NK-92 (cell line): Measurements from ENCODE around the gene OR52M1.
"Not testable (repeated sequence)": the region's sequence is repeated elsewhere in the genome, so short reads cannot be mapped to it uniquely, and the experiment has no call there.

Experiments used
- DNase-seq: peaks from one replicate; lab custom pipeline; 2025; ENCODE audit not compliant: unreplicated experiment; lab: John Stamatoyannopoulos, UW

Gene OR52M1, protein sequence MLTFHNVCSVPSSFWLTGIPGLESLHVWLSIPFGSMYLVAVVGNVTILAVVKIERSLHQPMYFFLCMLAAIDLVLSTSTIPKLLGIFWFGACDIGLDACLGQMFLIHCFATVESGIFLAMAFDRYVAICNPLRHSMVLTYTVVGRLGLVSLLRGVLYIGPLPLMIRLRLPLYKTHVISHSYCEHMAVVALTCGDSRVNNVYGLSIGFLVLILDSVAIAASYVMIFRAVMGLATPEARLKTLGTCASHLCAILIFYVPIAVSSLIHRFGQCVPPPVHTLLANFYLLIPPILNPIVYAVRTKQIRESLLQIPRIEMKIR

DNA sequence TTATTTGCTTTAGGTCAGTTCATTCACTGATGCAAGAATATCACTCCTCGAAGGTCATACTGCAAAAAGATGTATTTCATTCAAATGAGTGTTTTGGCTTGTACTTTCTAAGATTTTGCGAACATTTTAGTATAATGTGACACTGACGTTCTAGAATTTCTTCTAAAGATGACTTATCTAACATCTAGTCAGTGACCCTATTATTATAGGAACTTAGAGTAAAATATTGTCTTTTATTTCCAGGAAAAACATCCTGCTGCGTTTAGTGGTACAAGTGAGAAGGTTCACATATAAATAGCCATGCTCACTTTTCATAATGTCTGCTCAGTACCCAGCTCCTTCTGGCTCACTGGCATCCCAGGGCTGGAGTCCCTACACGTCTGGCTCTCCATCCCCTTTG, at the start of gene OR52M1:
Gene OR52M1, plus strand, starts transcription at position 301 of the 400 bp plus-strand sequence. Its CDS starts 0 bp downstream, at position 301.
- DNase-seq = no peak

GRCh38 chr11:4495487-4495886, 49.5 kb upstream of the OR52M1 start:
- no peak for DNase-seq

DNA sequence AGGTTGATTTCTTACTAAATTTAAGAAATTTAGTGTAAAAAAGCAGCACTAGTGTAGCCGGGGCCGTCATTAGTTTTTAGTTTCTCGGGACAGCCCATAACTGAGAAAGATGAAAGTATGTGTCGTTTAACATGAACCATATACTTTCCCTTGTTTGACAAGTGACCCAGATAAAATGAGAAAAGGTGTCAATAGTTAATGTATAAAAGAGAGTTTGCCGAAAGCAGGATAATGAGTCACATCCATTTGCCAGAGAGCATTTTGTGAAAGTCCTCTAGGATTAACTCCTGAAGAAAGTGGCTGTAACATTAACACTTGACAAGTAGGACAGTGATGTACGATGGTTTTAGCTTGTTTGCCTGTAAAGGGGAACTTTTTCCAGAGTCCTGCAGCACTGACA, 49.0 kb upstream of the OR52M1 start:
- no peak for DNase-seq

- DNase-seq = no peak
Observed at GRCh38 chr11:4496557-4497248, 48.3 kb upstream of the OR52M1 start.

GRCh38 chr11:4508886-4509285, 36.1 kb upstream of the OR52M1 start:
- DNase-seq = no peak

- no peak for DNase-seq
Observed at GRCh38 chr11:4511282-4512245, 33.4 kb upstream of the OR52M1 start.

GRCh38 chr11:4514196-4514595, 30.8 kb upstream of the OR52M1 start:
- no peak for DNase-seq

DNA sequence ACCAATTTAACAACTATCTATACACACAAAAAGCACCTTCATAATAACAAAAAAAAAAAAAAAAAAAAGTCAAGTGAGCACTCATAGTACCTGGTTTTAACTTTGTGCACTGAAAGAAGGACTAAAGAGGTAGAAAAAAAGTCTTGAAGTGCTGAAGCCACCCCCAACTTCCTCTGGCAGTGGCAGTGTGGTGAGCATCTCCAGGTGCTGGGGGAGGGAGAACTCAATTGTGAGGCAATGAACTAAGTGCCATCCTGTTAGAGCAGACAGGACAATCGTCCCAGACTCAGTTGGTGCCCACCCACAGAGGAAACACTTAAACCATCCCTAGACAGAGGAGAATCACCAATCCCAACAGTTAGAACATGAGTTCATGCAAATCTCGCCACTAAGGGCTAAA, 22.7 kb upstream of the OR52M1 start:
- DNase-seq = no peak

DNA sequence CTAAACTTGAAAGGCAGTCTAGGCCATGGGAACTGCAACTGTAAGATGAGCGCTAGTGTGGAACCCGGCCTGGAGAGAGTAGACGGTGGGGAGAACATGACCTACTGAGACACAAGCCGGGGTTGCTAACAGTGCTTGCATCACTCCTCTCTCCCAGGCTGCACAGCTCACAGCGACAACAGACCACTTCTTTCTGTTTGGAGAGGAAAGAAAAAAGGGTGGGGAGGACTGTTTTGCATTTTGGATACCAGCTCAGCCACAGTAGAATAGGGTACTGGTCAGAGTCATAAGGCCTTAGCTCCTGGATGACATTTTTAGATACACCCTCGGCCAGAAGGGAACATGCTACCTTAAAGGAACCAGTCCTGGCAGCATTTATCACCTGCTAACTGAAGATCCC, 22.2 kb upstream of the OR52M1 start:
- DNase-seq = no peak

DNA sequence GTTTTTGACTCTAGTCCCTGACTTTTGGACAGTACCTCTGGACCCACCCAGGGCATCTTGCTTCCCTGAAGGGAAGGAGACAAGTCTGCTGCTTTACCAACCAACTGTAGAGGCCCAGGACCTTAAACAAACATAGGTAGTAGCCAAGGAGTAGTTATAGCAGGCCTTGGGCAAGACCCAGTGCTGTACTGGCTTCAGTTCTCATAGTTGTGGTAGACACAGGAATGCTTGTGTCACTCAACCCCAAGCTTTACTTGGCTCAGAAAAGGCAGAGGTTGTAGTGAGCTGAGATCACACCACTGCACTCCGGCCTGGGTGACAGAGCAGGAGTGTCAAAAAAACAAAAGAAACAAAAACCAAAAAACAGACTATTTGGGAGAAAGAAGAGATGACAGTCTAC, 21.3 kb upstream of the OR52M1 start:
- no peak for DNase-seq

GRCh38 chr11:4527926-4528325, 17.1 kb upstream of the OR52M1 start:
- DNase-seq = no peak

GRCh38 chr11:4531686-4532085, 13.3 kb upstream of the OR52M1 start:
- DNase-seq = not testable (repeated sequence)

GRCh38 chr11:4539603-4540219, 5.3 kb upstream of the OR52M1 start:
- DNase-seq = no peak

- DNase-seq = no peak
Observed at GRCh38 chr11:4541071-4541470, 3.9 kb upstream of the OR52M1 start.

- DNase-seq = no peak
Observed at GRCh38 chr11:4543561-4543960, 1.4 kb upstream of the OR52M1 start.

GRCh38 chr11:4546878-4547277, 1.9 kb downstream of the OR52M1 start:
- no peak for DNase-seq

DNA sequence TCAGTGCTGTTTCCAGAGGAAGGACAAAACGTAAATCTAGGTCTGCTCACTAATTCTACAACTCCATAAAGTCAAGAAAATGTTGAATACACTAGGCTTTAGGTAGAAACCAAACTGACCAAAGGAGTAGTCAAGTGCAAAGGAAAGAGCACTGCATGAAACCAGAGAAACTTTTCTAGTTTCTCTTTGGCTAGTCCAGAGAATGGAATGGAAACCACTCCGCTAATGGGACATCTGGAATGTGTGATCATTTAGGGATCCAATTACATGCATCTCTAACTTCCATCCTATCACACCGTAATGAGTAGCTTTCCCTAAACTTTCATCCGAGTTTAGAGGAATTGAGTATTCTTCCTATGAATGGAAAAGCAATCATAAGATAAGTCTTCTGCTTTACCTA, 2.4 kb downstream of the OR52M1 start:
- no peak for DNase-seq

DNA sequence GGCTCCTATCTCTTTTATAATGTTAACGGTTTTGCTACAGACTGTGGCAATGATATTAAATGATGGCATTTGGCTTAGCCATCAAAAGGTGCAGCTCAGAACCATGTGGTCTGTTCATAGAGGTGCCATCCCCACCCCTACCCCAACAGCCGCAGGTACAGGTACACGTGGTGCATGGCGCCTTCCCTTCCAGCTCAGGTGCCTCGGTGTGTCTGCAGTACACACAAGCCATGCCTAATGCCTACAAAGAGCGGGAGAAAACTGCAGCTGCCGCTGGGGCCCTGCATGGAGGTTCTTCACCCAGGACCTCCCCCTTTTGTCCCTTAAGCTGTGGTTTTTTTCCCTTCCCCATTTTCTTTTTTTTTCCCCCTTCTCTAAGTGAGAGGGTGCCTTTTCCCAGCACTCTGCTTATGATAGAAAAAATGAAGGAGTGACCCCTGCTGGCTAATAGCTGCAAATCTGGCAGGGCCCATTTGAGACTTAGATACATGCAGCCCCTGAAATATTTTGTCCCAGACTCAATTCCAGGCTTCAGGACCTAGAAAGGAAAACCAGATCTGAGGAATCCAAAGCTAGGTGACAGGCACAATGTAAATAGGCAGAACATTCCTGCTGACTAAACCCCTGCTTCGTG, 6.5 kb downstream of the OR52M1 start:
- DNase-seq = no peak

DNA sequence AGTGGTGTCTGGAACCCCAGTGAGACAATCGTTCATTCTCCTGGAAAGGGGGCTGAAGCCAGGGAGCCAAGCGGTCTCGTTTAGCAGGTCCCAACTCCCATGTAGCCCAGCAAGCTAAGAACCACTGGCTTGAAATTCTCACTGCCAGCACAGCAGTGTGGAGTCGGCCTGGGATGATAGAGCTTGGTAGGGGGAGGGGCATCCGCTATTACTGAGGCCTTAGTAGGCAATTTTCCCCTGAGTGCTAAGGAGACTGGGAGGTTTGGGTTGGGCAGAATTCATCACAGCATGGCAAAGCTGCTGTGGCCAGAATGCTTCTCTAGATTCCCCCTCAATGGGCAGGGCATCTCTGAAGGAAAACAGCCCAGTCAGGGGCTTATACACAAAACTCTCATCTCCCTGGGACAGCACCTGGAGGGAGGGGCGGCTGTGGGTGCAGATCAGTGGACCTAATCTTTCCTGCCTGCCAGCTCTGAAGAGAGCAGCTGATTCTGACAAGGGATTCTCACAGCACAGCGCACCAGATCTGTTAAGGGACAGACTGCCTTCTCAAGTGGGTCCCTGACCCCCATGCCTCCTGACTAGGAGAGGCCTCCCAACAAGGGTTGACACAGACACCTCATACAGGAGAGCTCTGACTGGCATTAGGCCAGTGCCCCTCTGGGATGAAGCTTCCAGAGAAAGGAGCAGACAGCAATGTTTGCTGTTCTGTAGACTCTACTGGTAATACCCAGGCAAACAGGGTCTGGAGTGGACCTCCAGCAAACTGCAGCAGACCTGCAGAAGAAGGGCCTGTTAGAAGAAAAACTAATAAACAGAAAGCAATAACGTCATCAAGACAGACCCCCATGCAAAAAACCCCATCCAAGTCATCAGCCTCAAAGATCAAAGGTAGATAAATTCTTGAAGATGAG, 14.8 kb downstream of the OR52M1 start:
- no peak for DNase-seq

GRCh38 chr11:4560467-4560866, 15.5 kb downstream of the OR52M1 start:
- no peak for DNase-seq
